GM18508 (cell line): Measurements from ENCODE around the gene TTK.
A peak's percentile ranks its signal among the peaks of the same experiment; 100 is the strongest.
"Not testable (repeated sequence)": the region's sequence is repeated elsewhere in the genome, so short reads cannot be mapped to it uniquely, and the experiment has no call there.

ENCODE experiments used
- ATAC-seq: cut with Tn5 transposase; IDR thresholded peaks from one replicate; pipeline ENCODE4 v1.9.1; 2021; ENCODE audit warnings: moderate number of reproducible peaks; ENCODE audit not compliant: insufficient read depth, unreplicated experiment

Gene TTK

GRCh38 chr6:80020381-80021120, 16.1 kb downstream of the TTK start:
- ATAC-seq: no peak

GRCh38 chr6:80021131-80021530, 16.7 kb downstream of the TTK start:
- no peak for ATAC-seq

GRCh38 chr6:80021591-80021990, 17.1 kb downstream of the TTK start:
- no peak for ATAC-seq

- no peak for ATAC-seq
Measured at GRCh38 chr6:80022803-80023202, 18.4 kb downstream of the TTK start.

- ATAC-seq: no peak
Measured at GRCh38 chr6:80028589-80028988, 24.1 kb downstream of the TTK start.

GRCh38 chr6:80029470-80029869, 25.0 kb downstream of the TTK start:
- ATAC-seq: peak; percentile 77

GRCh38 chr6:80048220-80048619, 43.8 kb downstream of the TTK start:
- ATAC-seq: not testable (repeated sequence)

- ATAC-seq: no peak
Measured at GRCh38 chr6:80060774-80061173, 56.3 kb downstream of the TTK start.

- ATAC-seq: not testable (repeated sequence)
Measured at GRCh38 chr6:80068146-80068545, 63.7 kb downstream of the TTK start.

GRCh38 chr6:80070431-80070830, 66.0 kb downstream of the TTK start:
- not testable (repeated sequence) for ATAC-seq

- ATAC-seq: no peak
Measured at GRCh38 chr6:80077067-80077466, 72.6 kb downstream of the TTK start.

GRCh38 chr6:80088637-80089036, 84.2 kb downstream of the TTK start:
- no peak for ATAC-seq

- ATAC-seq: no peak
Measured at GRCh38 chr6:80091506-80091905, 87.1 kb downstream of the TTK start.
